Fibroblast of mammary gland (primary cell): Measurements from ENCODE around the gene GNB1L.

Experiments used
- DNase-seq: peaks from one replicate; pipeline ENCODE4 v3.0.0-alpha.2; 2010; ENCODE audit warnings: low read depth
- H3K4me3 ChIP-seq: 2 replicates; pipeline ENCODE4 v1.5.1; 2011; ENCODE audit warnings: low read depth, mild to moderate bottlenecking, low read length, moderate library complexity; ENCODE audit not compliant: control insufficient read depth
- TF ChIP-seq, protein P1 (sequence below): conservative IDR thresholded peaks from 2 replicates; pipeline ENCODE4 v1.5.1; 2011; ENCODE audit warnings: low read depth, low read length, inconsistent platforms; ENCODE audit not compliant: control insufficient read depth, insufficient read depth

The GNB1L gene

DNA sequence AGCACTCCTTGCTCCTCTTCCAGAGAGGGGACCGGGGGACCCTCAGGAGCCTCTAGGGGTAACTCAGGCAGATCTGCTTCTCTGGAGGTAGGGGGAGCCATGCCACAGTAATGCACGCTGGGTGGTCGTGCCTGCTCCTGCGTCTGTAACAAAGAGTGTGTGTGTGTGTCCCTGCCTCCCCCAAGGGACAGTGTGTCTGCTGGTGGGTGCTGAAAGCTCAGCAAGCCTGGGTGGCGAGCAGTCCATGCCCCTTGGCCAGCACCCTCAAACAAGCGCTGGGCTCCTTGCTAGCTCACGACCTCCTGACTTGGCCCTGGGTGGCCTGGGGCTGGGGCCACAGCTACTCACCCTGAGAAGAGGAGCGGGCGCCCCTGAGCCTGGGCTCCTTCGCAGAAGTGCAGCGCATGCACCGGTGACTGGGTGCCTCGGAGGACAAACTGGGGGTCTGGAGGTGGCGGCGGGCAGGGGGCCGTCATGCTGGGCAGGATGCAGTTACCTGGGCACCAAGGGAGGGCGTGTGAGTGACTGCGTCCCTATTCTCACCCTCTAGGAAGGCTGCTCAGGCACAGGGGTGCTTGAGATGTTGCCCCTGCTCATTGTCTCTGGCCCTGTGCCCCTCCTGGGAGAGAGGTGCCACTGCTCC, 33.7 kb downstream of the GNB1L start:
- H3K4me3 ChIP-seq: no peak overlapping the region
- TF ChIP-seq, protein P1, sequence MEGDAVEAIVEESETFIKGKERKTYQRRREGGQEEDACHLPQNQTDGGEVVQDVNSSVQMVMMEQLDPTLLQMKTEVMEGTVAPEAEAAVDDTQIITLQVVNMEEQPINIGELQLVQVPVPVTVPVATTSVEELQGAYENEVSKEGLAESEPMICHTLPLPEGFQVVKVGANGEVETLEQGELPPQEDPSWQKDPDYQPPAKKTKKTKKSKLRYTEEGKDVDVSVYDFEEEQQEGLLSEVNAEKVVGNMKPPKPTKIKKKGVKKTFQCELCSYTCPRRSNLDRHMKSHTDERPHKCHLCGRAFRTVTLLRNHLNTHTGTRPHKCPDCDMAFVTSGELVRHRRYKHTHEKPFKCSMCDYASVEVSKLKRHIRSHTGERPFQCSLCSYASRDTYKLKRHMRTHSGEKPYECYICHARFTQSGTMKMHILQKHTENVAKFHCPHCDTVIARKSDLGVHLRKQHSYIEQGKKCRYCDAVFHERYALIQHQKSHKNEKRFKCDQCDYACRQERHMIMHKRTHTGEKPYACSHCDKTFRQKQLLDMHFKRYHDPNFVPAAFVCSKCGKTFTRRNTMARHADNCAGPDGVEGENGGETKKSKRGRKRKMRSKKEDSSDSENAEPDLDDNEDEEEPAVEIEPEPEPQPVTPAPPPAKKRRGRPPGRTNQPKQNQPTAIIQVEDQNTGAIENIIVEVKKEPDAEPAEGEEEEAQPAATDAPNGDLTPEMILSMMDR: no peak
- no peak for DNase-seq

DNA sequence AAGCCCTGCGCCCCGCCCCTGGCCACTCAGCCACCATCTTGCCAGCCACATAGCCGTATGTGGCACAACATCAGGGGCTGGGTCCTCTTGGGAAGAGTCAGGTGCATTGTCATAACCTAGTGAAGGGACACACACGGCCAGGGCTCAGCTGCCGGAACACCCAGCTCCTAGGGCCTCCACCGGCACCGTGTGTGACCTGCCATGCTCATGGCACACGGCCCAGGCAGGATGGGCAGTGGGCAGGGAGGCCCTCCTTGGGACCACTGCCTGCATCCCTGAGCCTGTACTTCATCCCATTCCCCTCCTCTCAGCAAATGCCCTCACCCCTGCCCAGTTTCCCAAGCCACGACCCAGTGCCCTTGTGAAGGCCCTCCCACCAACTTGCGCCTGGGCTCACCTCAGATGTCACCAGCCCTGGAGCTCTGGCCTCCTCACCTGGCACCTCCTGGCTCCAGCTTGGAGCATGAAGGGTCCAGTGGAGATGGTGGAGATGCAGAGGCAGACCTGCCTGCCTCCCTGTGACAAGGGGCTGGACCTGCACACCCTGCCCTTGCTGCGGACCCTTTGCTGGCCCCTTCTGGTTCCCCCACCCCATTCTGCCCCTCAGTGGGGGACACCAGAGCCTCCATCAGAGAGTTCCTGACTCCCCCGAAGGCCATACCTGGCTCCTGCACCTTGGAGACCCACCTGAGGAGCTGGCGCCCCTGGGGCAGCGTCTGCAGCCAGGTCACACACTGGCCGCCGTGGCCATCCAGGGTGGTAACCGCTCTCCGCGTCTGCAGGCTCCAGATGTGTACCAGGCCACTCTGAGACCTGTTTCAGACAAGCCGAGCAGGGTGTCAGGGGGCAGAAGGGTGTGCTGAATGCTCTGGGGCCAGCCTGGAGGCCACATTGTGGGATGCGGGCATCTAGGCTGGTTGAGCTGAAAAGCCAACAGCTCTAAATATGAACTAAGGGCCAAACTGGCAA, 34.5 kb downstream of the GNB1L start:
- TF ChIP-seq, protein P1: no peak

DNA sequence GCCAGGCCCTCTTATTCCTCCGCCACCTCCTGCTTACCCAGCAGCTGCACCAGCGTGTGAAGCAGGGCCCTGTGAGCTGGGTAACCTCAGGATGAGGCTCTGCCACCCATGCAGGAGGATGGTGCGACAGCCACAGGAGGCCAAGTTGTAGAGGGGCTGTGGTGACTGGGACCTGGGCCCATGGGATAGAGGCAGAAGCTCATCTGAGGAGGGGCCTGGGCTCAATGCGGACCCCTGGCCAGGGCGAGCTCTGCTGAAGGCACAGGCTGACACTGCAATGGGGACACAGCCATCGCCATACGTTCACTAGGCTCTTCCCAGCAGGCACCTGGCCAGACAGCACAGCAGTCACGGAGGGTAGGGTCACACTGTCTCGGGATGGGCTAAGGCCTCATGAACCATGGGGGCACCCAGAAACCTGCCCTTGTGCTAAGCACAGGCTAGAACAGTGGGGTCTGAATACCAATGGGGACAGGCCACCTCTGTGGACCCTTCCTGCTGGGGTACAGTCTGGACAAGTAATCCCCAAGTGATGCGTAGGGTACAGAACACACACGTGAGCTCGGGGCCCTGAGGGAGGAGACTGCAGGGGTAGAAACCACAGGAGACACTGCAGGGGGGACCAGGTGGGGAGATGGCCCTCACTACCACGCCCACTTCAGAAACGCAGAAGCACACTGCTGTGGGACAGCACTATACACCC, 35.3 kb downstream of the GNB1L start:
- TF ChIP-seq, protein P1: no peak
- DNase-seq: no peak

More for the DNA sequence above, 34.5 kb downstream of the GNB1L start:
- DNase-seq: no peak
- H3K4me3 ChIP-seq: no peak overlapping the region

DNA sequence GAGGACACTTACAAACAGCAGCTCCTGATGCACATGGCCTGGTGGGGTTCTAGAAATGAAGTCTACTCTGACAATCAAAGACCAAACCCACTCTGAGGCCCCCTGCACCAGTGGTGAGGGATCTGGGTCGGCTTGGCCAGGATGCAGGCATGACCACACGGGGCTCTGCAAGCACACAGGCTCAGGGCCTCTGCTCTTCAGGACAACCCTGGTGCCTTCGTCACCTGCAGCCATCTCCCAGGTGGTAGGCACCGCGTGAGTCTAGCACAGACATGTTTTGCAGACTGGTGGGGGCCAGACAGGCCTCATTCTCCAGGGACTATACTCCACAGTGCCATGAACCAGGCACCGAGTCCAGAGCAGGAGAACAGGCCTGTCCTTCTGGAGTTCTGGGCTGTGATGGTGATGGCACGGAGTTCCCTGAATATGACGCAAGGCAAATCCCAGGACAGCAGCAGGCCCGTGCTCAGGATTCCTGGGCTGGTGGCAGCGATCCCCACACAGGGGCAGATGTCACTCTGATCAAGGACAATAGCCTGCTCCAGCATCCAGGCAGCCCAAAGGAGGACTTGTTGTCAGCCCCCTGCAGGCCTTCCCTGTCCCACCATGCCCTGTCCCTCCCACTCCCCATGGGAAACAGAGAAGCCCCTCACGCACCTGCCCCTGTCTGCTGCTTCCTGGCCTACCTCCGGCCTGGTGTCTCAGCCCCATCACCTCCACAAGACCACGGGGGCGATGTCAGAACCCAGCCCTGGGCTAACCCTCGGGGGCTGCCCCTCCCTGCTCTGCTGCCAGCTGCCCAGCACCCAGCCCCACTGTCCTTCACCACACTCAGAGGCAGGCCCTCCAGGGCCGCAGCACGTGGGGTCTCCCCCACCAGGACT, 36.1 kb downstream of the GNB1L start:
- DNase-seq: no peak
- TF ChIP-seq, protein P1: no peak
- H3K4me3 ChIP-seq: no peak overlapping the region

More for the DNA sequence above, 35.3 kb downstream of the GNB1L start:
- H3K4me3 ChIP-seq: no peak overlapping the region

DNA sequence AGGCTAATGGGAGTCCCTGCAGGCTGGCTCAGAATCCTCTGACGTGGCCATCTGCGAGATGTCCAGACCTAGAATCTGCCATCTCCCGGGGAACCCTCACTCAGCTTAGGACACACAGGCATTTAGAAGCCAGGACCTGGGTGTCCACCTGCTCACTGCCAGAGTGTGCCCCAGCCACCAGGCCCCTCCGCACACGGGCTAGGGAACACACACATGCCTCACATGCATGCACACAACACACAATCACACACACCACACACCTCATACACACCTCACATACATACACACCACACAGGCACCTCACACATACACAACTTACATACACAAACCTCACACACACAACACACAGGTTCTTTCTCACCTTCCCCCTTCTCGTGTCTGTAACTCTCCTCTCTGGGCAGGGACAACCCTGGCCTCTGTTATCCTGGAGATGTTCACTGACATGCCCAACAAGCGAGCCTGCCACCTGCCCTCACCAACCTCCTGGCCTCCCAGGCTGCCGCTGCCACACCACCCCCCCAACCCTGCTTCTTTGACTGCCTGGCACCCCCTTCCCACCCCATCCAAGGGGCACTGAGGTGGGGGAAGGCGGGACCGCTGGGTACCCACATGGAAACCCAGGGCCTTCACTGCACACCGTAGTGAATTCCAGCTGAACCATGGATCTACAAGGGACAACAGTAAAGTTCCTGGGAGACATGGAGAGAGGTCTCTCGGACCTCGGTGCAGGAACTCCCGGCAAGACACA, 38.1 kb downstream of the GNB1L start:
- no peak for DNase-seq
- H3K4me3 ChIP-seq: no peak overlapping the region
- TF ChIP-seq, protein P1: no peak
